Motor neuron (in vitro differentiated cells): Measurements from ENCODE around the gene SLC8B1. TPM values are rescaled to one million over a fixed set of nuclear protein-coding genes. Genes with fewer than 3 reads are reported as not detected.

Experiments
- ATAC-seq, 8 experiments: fragments of 200-7000 bp; cut with Tn5 transposase; replicated peaks in 6 of 8; 2 replicates each; pipeline ENCODE4 v1.8.0; 2021; ENCODE audit warnings: mild to moderate bottlenecking in 8 of 8, moderate library complexity in 8 of 8
- H3K27ac ChIP-seq, 2 donors: fragments of 250-450 bp; sonication (Bioruptor Pico); 2 replicates each; pipeline ENCODE4 v1.9.0; 2021; ENCODE audit warnings: antibody characterized with exemption in 2 of 2, mild to moderate bottlenecking in 2 of 2, moderate library complexity in 1 of 2
- H3K4me1 ChIP-seq, 2 donors: fragments of 250-450 bp; sonication (Bioruptor Pico); replicated peaks in 1 of 2; 2 replicates each; pipeline ENCODE4 v1.6.1; 2021; ENCODE audit warnings: antibody characterized with exemption in 2 of 2, mild to moderate bottlenecking in 2 of 2, moderate library complexity in 1 of 2
- H3K4me3 ChIP-seq, 5 donors: fragments of 250-450 bp; sonication (Bioruptor Pico); 2 replicates each; pipeline ENCODE4 v1.9.0; 2021; ENCODE audit warnings: antibody characterized with exemption in 5 of 5, mild to moderate bottlenecking in 5 of 5, moderate library complexity in 4 of 5
- WGBS, 10 experiments: fragments of 450-650 bp; shearing (Covaris generic); methylation state at CpG; one replicate each; pipeline ENCODE4 v1.0.0; 2022; 5-methylcytosine and 5-hydroxymethylcytosine counted together
- in situ Hi-C, 9 experiments: fragments of 400-800 bp; cut with MboI; loops; one replicate each; pipeline ENCODE4 v1.15.0; 2021; ENCODE audit warnings: low sequenced_read_pairs in 9 of 9, low pct_unique_long_range_greater_than_20kb in 2 of 9; ENCODE audit not compliant: unreplicated experiment in 9 of 9
- total RNA-seq, 8 experiments: library from RNA; unstranded; fragments of 300-600 nt; gene quantifications; 2 replicates each; pipeline versions ENCODE4 v1.2.3 to v1.2.4, GENCODE V29; 2022

The SLC8B1 gene
- total RNA-seq, 8 experiments from 2014 or later: 2.2 to 165 (median 4.9) TPM

- WGBS, 10 experiments: 20 to 100% (median 80%) methylated on average over 1 to 5 of the region's 5 CpGs; no CpG with 5 or more reads in 2 of the 10 experiments
- Histone ChIP-seq H3K4me3 (no peak overlapping the region), H3K27ac (no peak overlapping the region), H3K4me1 (peaks cover 6 to 14% of the 10 kb centered on the region in 2 donors)
- ATAC-seq: no peak
- in situ Hi-C loops: no loop called here
Observed at GRCh38 chr12:113277511-113277910, 57.4 kb downstream of the SLC8B1 start.

- ATAC-seq: peak in 1 of 8 experiments; percentile 6
- H3K4me3 ChIP-seq: no peak overlapping the region
- peaks cover 11 to 18% of the 10 kb centered on the region in 2 donors for H3K4me1 ChIP-seq
- WGBS, 10 experiments: 67 to 100% (median 100%) methylated on average over 1 to 8 of the region's 10 CpGs; no CpG with 5 or more reads in 5 of the 10 experiments
- H3K27ac ChIP-seq: peak overlapping the region in 1 of 2 donors; percentile 17
- in situ Hi-C loops: no loop called here
Observed at GRCh38 chr12:113276946-113277500, 57.9 kb downstream of the SLC8B1 start.

GRCh38 chr12:113276306-113276705 is 58.6 kb downstream of the SLC8B1 start:
- 0 to 86% (median 53%) methylated on average over 1 to 5 of the region's 8 CpGs; no CpG with 5 or more reads in 1 of the 10 experiments for WGBS, 10 experiments
- ATAC-seq: peak in 3 of 8 experiments; percentile 41 to 47 (median 45)
- in situ Hi-C loops: no loop called here
- no peak overlapping the region for H3K4me3 ChIP-seq
- peaks cover 12 to 21% of the 10 kb centered on the region in 2 donors for H3K4me1 ChIP-seq
- peak overlapping the region in 1 of 2 donors; percentile 17 for H3K27ac ChIP-seq

GRCh38 chr12:113274848-113275247 is 60.1 kb downstream of the SLC8B1 start:
- no peak overlapping the region for H3K27ac ChIP-seq
- ATAC-seq: no peak
- no peak overlapping the region for H3K4me3 ChIP-seq
- in situ Hi-C loops: no loop called here
- peaks cover 12 to 21% of the 10 kb centered on the region in 2 donors for H3K4me1 ChIP-seq
- WGBS, 10 experiments: 87 to 100% (median 100%) methylated on average over 1 to 7 of the region's 8 CpGs; no CpG with 5 or more reads in 3 of the 10 experiments

GRCh38 chr12:113273053-113273725 is 61.7 kb downstream of the SLC8B1 start:
- in situ Hi-C loops: no loop called here
- WGBS, 10 experiments: 70 to 100% (median 97%) methylated on average over 1 to 7 of the region's 13 CpGs; no CpG with 5 or more reads in 4 of the 10 experiments
- H3K4me3 ChIP-seq: no peak overlapping the region
- peaks cover 12 to 21% of the 10 kb centered on the region in 2 donors for H3K4me1 ChIP-seq
- no peak overlapping the region for H3K27ac ChIP-seq
- no peak for ATAC-seq

GRCh38 chr12:113271853-113272561 is 62.9 kb downstream of the SLC8B1 start:
- ATAC-seq: peak; percentile 44 to 97 (median 80)
- WGBS, 10 experiments: 0 to 100% (median 58%) methylated on average over 1 to 3 of the region's 12 CpGs; no CpG with 5 or more reads in 6 of the 10 experiments
- H3K4me1 ChIP-seq: peaks cover 12 to 21% of the 10 kb centered on the region in 2 donors
- in situ Hi-C loops: no loop called here
- no peak overlapping the region for H3K4me3 ChIP-seq
- H3K27ac ChIP-seq: no peak overlapping the region

DNA sequence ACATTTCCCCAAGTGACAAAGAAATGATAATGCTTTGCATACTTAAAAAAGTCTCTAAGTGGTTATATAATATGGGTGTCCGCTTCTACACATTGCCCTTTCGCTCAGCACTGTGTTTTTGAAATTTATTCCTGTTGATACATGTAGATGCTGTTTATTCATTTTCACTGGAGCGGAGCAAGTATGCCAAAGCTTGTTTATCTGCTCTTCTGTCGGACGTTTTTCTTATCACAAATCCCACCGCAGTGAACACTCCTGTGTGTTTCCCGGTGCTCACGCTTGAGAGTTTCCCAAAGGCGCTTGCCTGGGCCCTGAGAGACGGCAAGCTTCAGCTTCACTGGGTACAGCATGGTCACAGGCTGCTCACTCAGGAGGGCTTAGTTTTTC is 63.5 kb downstream of the SLC8B1 start:
- in situ Hi-C loops: no loop called here
- no peak for ATAC-seq
- peaks cover 12 to 17% of the 10 kb centered on the region in 2 donors for H3K4me1 ChIP-seq
- no peak overlapping the region for H3K4me3 ChIP-seq
- WGBS, 10 experiments: 45 to 100% (median 91%) methylated on average over 1 to 10 of the region's 10 CpGs; no CpG with 5 or more reads in 1 of the 10 experiments
- no peak overlapping the region for H3K27ac ChIP-seq

- no peak overlapping the region for H3K4me3 ChIP-seq
- no peak for ATAC-seq
- in situ Hi-C loops: no loop called here
- 85 to 100% (median 100%) methylated on average over 1 to 4 of the region's 11 CpGs; no CpG with 5 or more reads in 4 of the 10 experiments for WGBS, 10 experiments
- H3K27ac ChIP-seq: no peak overlapping the region
- peaks cover 7 to 11% of the 10 kb centered on the region in 2 donors for H3K4me1 ChIP-seq
Observed at GRCh38 chr12:113270709-113271009, 64.2 kb downstream of the SLC8B1 start.

DNA sequence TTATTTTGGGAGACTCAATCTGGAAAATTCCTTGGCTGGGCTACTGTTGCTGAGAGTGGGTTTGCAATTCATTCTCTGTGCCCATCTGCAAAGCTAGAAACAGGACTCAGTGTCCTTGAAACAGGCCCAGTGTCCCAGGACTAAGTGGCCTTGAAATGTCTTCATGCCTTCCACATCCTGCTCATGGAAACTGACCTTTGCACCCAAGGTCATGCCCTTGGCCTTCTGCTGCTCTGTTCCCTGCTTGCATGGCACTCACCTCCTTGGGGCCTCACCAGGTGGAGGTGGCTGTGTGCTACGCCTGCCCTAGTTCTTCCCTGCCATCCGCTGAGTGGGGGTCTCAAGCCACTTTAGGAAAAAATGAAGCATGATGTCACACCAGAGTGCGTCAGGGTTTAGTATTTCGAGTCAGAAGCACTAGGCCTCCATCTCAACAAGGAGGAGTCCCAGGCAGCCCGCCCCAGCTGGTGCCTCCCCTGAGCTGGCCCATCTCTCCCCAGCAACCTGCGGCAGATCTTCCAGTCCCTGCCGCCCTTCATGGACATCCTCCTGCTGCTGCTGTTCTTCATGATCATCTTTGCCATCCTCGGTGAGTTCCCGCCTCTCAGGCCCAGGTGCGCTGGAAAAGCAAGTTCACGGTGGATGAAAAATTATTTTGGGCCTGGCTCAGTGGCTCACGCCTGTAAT is 65.5 kb downstream of the SLC8B1 start:
- 40 to 100% (median 80%) methylated on average over 1 to 8 of the region's 12 CpGs; no CpG with 5 or more reads in 3 of the 10 experiments for WGBS, 10 experiments
- in situ Hi-C loops: no loop called here
- ATAC-seq: no peak
- no peak overlapping the region for H3K4me3 ChIP-seq
- H3K27ac ChIP-seq: no peak overlapping the region
- peaks cover 7 to 11% of the 10 kb centered on the region in 2 donors for H3K4me1 ChIP-seq

DNA sequence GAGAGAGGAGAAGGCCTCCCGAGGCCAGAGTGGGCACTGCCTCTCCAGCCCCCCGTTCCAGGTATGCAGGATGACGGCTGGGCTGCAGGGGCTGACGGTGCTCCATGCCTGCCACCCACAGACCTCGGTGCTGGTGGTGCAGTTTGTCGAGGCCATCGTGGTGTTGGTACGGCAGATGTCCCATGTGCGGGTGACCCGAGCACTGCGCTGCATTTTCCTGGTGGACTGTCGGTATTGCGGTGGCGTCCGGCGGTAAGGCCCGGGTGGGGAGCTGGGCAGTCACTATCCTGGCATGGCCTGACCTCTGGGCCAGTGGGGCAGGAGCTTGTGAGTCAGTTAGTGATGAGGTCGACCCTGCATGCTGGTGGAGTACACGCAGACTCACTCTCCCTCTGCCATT is 66.3 kb downstream of the SLC8B1 start:
- Histone ChIP-seq H3K4me3 (no peak overlapping the region), H3K27ac (no peak overlapping the region), H3K4me1 (peaks cover 7 to 11% of the 10 kb centered on the region in 2 donors)
- WGBS, 10 experiments: 80 to 100% (median 100%) methylated on average over 1 to 10 of the region's 19 CpGs; no CpG with 5 or more reads in 6 of the 10 experiments
- ATAC-seq: no peak
- in situ Hi-C loops: no loop called here

GRCh38 chr12:113268136-113268535 is 66.8 kb downstream of the SLC8B1 start:
- Histone ChIP-seq H3K4me3 (no peak overlapping the region), H3K27ac (no peak overlapping the region), H3K4me1 (peaks cover 7 to 11% of the 10 kb centered on the region in 2 donors)
- in situ Hi-C loops: no loop called here
- 85 to 100% (median 100%) methylated on average over 1 to 6 of the region's 12 CpGs; no CpG with 5 or more reads in 3 of the 10 experiments for WGBS, 10 experiments
- no peak for ATAC-seq

- Histone ChIP-seq H3K4me3 (no peak overlapping the region), H3K27ac (no peak overlapping the region), H3K4me1 (peaks cover 7 to 8% of the 10 kb centered on the region in 2 donors)
- WGBS, 10 experiments: 46 to 100% (median 95%) methylated on average over 1 to 3 of the region's 7 CpGs; no CpG with 5 or more reads in 3 of the 10 experiments
- in situ Hi-C loops: no loop called here
- peak in 2 of 8 experiments; percentile 12 to 20 for ATAC-seq
Observed at GRCh38 chr12:113267621-113268020, 67.3 kb downstream of the SLC8B1 start.
